ENCODE measurements around the gene LACRT.

GRCh38 chr12:54650889-54651288 is 16.2 kb upstream of the LACRT start:
- no peak for TF ChIP-seq ZNF274 (IDR thresholded peaks at IDR 0.05; ENCODE audit: low read depth, low read length)
- no peak for TF ChIP-seq YY1 (IDR thresholded peaks at IDR 0.05; ENCODE audit: insufficient read depth, insufficient read length)
- TF ChIP-seq SUZ12 (IDR thresholded peaks at IDR 0.05; ENCODE audit: extremely low read depth, insufficient read depth, insufficient read length) = no peak

Data from NT2/D1 (cell line).